NCI-H748 (cell line): Measurements from ENCODE around the gene ESR1.

ENCODE experiments used
- DNase-seq: peaks from one replicate; lab custom pipeline; 2025; ENCODE audit not compliant: unreplicated experiment; lab: John Stamatoyannopoulos, UW

The ESR1 gene

GRCh38 chr6:152167641-152168603, 360.4 kb downstream of the ESR1 start:
- no peak for DNase-seq

DNA sequence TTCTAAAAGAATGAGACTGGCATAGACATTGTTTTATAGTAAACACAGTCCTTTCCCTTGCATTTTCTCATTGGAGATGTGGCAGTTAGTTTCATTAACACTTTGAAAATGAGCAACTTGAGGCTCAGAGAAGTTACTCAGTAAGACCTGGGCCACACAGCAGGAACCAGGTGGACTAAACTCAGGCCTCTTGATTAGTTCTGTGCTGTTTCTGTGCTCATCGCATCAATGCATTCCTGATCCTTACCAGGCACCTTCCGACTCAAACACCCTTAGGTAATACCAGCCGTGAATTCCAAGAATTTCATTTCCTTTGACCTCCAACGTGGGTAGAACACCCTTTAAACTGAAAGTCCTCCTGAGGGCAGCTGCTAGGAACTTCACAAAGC, 362.8 kb downstream of the ESR1 start:
- no peak for DNase-seq

DNA sequence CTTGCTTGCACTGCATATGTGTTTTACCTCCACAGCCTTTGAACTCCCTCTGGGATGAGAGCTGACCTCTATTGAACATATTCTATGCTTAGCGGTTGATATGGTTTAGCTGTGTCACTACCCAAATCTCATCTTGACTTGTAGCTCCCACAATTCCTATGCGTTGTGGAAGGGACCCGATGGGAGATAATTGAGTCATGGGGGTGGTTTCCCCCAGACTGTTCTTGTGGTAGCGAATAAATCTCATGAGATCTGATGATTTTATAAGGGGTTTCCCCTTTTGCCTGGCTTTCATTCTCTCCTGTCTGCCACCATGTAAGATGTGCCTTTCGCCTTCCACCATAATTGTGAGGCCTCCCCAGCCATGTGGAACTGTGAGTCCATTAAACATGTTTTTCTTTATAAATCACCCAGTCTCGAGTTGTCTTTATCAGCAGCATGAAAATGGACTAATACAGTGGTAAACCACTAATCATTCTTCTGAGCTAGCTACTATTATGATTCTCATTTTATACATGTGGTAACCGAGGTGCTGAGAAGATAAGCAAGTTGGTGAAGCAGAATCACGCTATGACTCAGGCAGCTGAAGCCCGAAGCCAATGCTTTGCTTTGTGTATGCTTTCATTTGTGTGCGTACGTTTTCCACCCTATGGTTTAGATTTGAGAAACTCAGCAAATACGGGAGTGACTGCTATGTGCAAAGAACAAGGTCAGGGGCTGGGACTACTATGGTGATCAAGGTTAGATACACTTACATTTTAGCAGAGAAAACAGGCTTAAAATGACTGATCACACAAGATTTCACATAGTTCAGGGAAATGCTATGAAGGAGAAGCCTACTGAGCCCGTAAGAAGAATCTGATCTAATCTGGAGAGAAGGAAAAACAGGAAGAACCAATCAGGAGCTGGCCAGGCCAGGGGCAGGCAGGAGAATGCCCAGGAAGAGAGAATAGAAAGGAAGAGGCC, 363.5 kb downstream of the ESR1 start:
- no peak for DNase-seq

DNA sequence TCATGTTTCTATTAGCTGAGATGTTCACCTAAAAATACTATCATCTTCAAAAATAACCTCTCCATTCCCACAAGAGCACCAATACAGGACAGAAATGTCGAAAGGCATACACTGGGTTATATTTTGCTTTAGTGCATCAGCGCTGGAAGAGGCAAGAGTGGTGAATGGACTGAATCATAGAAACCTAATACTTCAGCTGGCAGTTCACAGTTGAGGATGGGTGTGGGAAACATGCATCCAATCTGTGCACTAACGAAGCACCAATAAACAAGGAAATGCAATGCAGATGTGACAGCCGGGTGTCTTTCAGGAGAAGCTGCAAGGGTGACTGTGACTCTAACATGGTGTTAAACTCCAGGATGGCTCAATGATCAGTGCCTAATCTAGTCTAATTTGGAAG, 365.8 kb downstream of the ESR1 start:
- DNase-seq, result no peak

GRCh38 chr6:152173957-152174356, 366.5 kb downstream of the ESR1 start:
- no peak for DNase-seq

DNA sequence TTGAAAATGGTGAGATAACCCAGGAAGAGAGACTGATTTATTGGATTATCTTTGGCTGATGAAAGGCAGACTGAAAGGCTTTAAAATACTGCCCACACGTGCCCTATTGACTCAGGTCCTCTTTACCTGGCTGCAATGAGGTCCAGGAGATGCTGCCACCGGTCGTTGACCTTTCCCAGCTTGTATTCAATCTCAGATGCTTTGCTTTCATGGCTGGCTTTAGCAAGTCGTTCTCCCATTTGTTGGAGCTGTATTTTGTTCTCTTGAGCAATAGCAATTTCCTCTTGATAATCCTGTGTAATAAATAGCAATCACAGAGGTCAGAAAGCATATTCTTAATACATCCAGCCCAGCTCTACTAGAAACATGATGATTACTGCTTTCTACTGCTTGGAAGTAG, 368.8 kb downstream of the ESR1 start:
- no peak for DNase-seq
